Measurements from ENCODE around the gene EVL.

DNA sequence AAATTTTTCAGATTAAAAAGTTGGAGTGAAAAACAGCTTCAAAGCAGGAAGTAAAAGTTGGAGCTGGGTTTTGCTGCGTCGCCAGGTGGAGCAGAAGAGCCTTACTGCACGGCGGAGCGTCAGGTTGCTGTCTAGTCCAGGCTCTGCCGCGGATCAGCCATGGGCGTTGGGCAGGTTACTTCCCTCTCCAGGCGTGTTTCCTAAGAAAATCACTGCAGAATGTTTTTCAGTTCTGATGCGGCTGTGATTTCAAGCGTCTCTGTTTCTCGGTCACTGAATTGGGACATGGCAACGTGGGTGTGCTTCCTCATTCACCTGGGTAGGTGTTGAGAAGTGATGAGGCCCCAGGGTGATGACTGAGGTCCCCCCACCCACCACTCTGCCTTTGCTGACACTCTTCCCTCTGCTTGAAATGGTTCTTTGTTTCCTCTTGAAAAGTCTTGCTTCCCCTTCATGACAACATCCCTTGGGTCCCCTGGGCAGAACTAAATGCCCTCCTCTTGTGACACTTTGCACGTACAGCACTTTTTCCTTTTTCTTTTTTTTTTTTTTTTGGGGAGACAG lies 7.6 kb downstream of the EVL start:
- TF ChIP-seq RFX5 (IDR thresholded peaks at IDR 0.05): no peak
- TF ChIP-seq EP300 (IDR thresholded peaks at IDR 0.05): no peak
- no peak for TF ChIP-seq JUNB (IDR thresholded peaks at IDR 0.05)
